Spleen (tissue), 7 donors: Measurements from ENCODE around the gene BHLHE40.
"Not testable (repeated sequence)": the region's sequence is repeated elsewhere in the genome, so short reads cannot be mapped to it uniquely, and the experiment has no call there.

Source experiments
- POLR2A ChIP-seq, 3 donors: fragments of 450-650 bp; IDR thresholded peaks; one replicate each; pipeline ENCODE4 v1.5.1; 2017; ENCODE audit warnings: antibody characterized with exemption in 3 of 3, mild to moderate bottlenecking in 1 of 3
- POLR2AphosphoS5 ChIP-seq, 3 donors: sonication (generic); formaldehyde crosslinking; IDR thresholded peaks; one replicate each; pipeline ENCODE4 v1.5.1; 2017; ENCODE audit warnings: antibody characterized with exemption in 3 of 3
- TF ChIP-seq, protein P1 (sequence below), 11 experiments: fragments of 200-600 bp in 7 of 11; fragments of 450-650 bp in 4 of 11; sonication (generic) in 4 of 11; IDR thresholded peaks in 8 of 11; conservative IDR thresholded peaks in 3 of 11; 1 replicate in 7 of 11; 2 replicates in 4 of 11; pipeline versions ENCODE4 v1.4.0 to v1.8.0; 2016 to 2021; ENCODE audit warnings: antibody characterized with exemption in 11 of 11, inconsistent platforms in 4 of 11, mild to moderate bottlenecking in 1 of 11
- donor health status: DM: no; HTN: no; CAD: no; lungs with moderate emphysema.
- donor health status: DM: no; HTN: no; CAD: no.
- donor health status: DM: no; HTN: no; CAD: no.

GRCh38 chr3:4966006-4966405, 13.2 kb upstream of the BHLHE40 start:
- not testable (repeated sequence) for TF ChIP-seq POLR2AphosphoS5, POLR2A (IDR thresholded peaks at IDR 0.05)
- TF ChIP-seq, protein P1, sequence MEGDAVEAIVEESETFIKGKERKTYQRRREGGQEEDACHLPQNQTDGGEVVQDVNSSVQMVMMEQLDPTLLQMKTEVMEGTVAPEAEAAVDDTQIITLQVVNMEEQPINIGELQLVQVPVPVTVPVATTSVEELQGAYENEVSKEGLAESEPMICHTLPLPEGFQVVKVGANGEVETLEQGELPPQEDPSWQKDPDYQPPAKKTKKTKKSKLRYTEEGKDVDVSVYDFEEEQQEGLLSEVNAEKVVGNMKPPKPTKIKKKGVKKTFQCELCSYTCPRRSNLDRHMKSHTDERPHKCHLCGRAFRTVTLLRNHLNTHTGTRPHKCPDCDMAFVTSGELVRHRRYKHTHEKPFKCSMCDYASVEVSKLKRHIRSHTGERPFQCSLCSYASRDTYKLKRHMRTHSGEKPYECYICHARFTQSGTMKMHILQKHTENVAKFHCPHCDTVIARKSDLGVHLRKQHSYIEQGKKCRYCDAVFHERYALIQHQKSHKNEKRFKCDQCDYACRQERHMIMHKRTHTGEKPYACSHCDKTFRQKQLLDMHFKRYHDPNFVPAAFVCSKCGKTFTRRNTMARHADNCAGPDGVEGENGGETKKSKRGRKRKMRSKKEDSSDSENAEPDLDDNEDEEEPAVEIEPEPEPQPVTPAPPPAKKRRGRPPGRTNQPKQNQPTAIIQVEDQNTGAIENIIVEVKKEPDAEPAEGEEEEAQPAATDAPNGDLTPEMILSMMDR (IDR thresholded peaks at IDR 0.05 in 8 of 11, conservative IDR thresholded peaks at IDR 0.05 in 3 of 11): not testable (repeated sequence)
